Ectodermal cell (in vitro differentiated cells): ENCODE measurements around the gene LRRC4.

Experiments
- H3K27ac ChIP-seq: 2 replicates; pipeline ENCODE4 v1.7.0; 2013; ENCODE audit warnings: mild to moderate bottlenecking, low read depth, low read length; ENCODE audit not compliant: insufficient read depth, poor library complexity, severe bottlenecking
- H3K27me3 ChIP-seq: 2 replicates; pipeline ENCODE4 v1.7.0; 2013; ENCODE audit warnings: mild to moderate bottlenecking, low read length; ENCODE audit not compliant: insufficient read depth, control insufficient read depth, poor library complexity, severe bottlenecking
- H3K36me3 ChIP-seq: one replicate; pipeline ENCODE4 v1.7.0; 2013; ENCODE audit warnings: low read length; ENCODE audit not compliant: control insufficient read depth, insufficient read depth
- H3K4me1 ChIP-seq: one replicate; pipeline ENCODE4 v1.7.0; 2013; ENCODE audit warnings: low read length; ENCODE audit not compliant: control insufficient read depth, insufficient read depth
- H3K4me3 ChIP-seq: 2 replicates; pipeline ENCODE4 v1.7.0; 2013; ENCODE audit warnings: low read depth, low read length, control low read depth; ENCODE audit not compliant: insufficient read depth
- H3K9me3 ChIP-seq: 2 replicates; pipeline ENCODE4 v1.7.0; 2013; ENCODE audit warnings: mild to moderate bottlenecking, low read length, moderate library complexity; ENCODE audit not compliant: control insufficient read depth
- WGBS, 2 experiments: methylation state at CpG; one replicate each; pipeline ENCODE4 v1.1.7; 2013; ENCODE audit warnings: missing lambda C conversion rate in 2 of 2; 5-methylcytosine and 5-hydroxymethylcytosine counted together

LRRC4 gene

DNA sequence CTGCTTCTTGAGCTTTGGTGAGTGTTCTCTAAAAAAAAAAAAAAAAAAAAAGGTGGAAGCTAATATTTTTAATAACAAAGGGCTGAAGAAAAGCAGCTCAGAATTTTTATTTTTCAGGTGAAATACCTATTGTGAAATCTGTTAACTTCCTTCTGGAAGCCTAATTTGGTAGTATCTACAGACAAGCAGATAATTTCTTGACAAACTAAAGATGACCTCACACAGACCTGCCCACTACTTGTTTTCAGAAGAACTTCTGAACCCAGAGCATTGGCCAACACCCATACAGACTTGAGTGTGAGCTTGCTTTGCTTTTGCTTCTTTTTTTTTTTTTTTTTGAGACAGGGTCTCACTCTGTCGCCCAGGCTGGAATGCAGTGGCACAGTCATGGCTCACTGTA, 31.2 kb downstream of the LRRC4 start:
- Histone ChIP-seq H3K4me1 (peaks cover 17% of the 10 kb centered on the region), H3K9me3 (no peaks in the 10 kb centered on the region), H3K4me3 (no peak overlapping the region), H3K27me3 (no peaks in the 10 kb centered on the region), H3K36me3 (no peaks in the 10 kb centered on the region), H3K27ac (no peak overlapping the region)
- 78 to 100% methylated on average over 1 of the region's 1 CpG for WGBS, 2 experiments

DNA sequence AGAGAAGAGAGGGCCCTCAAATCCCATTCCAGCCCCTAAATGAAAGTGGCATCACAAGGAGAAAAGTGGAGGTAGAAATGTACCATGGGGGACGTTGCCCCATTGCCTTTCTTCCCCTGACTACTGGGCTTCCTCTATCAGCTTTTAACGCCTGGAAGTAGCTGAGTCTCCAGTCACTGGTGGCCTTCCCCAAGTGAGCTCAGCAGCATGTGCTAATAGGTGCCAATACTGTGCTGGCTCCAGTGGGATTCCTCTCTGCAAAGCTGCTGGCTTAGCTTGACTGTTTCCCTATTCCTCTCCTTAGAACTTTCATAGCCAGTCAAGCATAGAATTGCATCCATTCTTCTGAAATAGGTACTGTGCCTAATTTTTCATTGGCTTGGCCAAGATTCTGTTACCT, 32.6 kb downstream of the LRRC4 start:
- no peak overlapping the region for H3K27ac ChIP-seq
- H3K4me3 ChIP-seq: no peak overlapping the region
- H3K27me3 ChIP-seq: no peaks in the 10 kb centered on the region
- no peaks in the 10 kb centered on the region for H3K9me3 ChIP-seq
- no peaks in the 10 kb centered on the region for H3K36me3 ChIP-seq
- 96 to 98% methylated on average over 2 of the region's 2 CpGs for WGBS, 2 experiments
- H3K4me1 ChIP-seq: peaks cover 20% of the 10 kb centered on the region

DNA sequence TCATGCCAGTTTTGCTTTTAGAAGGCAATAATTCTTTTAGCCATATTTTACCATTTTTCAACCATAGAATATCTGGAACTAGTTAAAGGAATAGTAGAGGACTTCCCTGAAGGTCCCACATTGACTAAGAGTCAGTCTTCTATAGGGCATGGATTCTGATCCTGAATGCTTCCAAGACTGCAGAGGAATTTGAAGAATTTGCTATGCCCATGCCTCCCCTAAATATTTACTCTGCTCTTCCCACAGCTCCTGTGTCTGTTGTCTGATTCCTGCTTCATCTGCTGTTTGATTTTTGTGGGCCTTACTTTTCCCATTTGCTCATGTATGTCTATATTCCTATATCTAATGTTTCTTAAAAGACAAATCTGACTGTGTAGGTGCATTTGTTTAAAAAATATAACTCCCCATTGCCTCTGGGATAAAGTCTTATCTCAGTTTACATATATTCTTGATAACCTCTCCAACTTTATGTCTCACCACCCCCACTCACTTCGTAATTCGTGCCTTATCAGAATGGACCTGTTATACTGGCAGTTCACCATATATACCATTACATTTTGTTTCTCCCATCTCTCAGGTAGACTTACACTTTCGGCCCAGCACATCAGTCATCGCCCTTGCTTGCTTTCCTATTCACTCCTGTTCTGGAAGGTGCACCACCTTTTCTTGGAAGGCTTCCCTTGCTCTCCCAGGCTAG, 33.9 kb downstream of the LRRC4 start:
- WGBS, 2 experiments: 97% methylated on average over 4 of the region's 4 CpGs
- no peaks in the 10 kb centered on the region for H3K27me3 ChIP-seq
- H3K4me1 ChIP-seq: peaks cover 20% of the 10 kb centered on the region
- H3K4me3 ChIP-seq: no peak overlapping the region
- H3K36me3 ChIP-seq: peaks cover 4% of the 10 kb centered on the region
- no peak overlapping the region for H3K27ac ChIP-seq
- no peaks in the 10 kb centered on the region for H3K9me3 ChIP-seq

GRCh38 chr7:127996253-127997071, 34.8 kb downstream of the LRRC4 start:
- WGBS, 2 experiments: 92 to 94% methylated on average over 10 of the region's 11 CpGs
- peaks cover 20% of the 10 kb centered on the region for H3K4me1 ChIP-seq
- H3K9me3 ChIP-seq: no peaks in the 10 kb centered on the region
- H3K27me3 ChIP-seq: no peaks in the 10 kb centered on the region
- H3K27ac ChIP-seq: no peak overlapping the region
- peaks cover 4% of the 10 kb centered on the region for H3K36me3 ChIP-seq
- no peak overlapping the region for H3K4me3 ChIP-seq

- Histone ChIP-seq H3K36me3 (peaks cover 4% of the 10 kb centered on the region), H3K4me3 (no peak overlapping the region), H3K27ac (no peak overlapping the region), H3K4me1 (peaks cover 20% of the 10 kb centered on the region), H3K27me3 (no peaks in the 10 kb centered on the region), H3K9me3 (no peaks in the 10 kb centered on the region)
- 74 to 83% methylated on average over 3 of the region's 3 CpGs for WGBS, 2 experiments
Observed at GRCh38 chr7:127995881-127996215, 35.4 kb downstream of the LRRC4 start.

DNA sequence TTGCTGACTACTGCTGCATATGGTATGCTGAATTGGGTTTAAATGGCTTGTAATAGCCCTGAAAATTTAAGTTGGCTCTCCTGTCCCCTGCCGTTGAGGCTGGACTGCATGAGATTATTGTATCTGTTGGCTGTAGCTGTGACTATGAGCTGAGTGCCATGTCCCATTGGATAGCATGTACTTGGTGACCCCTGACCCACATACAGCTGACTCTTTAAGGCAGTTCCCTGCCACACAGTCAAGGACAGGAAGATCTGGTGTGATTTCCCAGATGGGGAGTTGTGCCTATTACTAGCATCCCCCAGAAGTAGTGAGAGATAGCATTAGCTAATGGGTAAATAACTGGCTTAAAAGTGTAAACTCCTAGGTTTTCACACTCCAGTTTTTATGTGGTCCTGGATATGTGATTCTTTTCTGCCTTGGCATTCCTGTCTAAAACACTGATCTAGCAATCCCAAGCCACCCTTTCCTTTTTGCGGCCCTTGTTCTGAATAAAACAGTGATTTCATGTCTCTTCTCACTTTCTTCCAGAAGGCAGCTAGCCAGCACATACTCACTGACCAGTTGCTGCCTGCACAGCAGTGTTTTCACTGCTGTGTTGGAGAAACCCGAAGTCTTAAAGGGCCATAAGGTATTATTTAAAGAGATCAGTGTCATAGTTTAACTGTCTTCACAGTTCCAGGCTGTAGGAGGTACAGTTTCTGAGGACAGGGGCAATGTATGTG, 35.9 kb downstream of the LRRC4 start:
- H3K36me3 ChIP-seq: peaks cover 4% of the 10 kb centered on the region
- no peak overlapping the region for H3K27ac ChIP-seq
- H3K9me3 ChIP-seq: no peaks in the 10 kb centered on the region
- H3K27me3 ChIP-seq: no peaks in the 10 kb centered on the region
- H3K4me3 ChIP-seq: no peak overlapping the region
- 88 to 91% methylated on average over 3 of the region's 3 CpGs for WGBS, 2 experiments
- H3K4me1 ChIP-seq: peaks cover 20% of the 10 kb centered on the region

GRCh38 chr7:127993987-127994386, 37.2 kb downstream of the LRRC4 start:
- no peak overlapping the region for H3K27ac ChIP-seq

GRCh38 chr7:127993317-127993716, 37.9 kb downstream of the LRRC4 start:
- H3K9me3 ChIP-seq: no peaks in the 10 kb centered on the region
- no peak overlapping the region for H3K27ac ChIP-seq
- peaks cover 25% of the 10 kb centered on the region for H3K4me1 ChIP-seq
- WGBS, 2 experiments: 93 to 95% methylated on average over 6 of the region's 6 CpGs
- peaks cover 4% of the 10 kb centered on the region for H3K36me3 ChIP-seq
- no peaks in the 10 kb centered on the region for H3K27me3 ChIP-seq
- H3K4me3 ChIP-seq: no peak overlapping the region

More at GRCh38 chr7:127993987-127994386, 37.2 kb downstream of the LRRC4 start:
- Histone ChIP-seq H3K27me3 (no peaks in the 10 kb centered on the region), H3K36me3 (peaks cover 4% of the 10 kb centered on the region), H3K9me3 (no peaks in the 10 kb centered on the region), H3K4me3 (no peak overlapping the region), H3K4me1 (peaks cover 20% of the 10 kb centered on the region)
- WGBS, 2 experiments: 91 to 92% methylated on average over 5 of the region's 5 CpGs

- Histone ChIP-seq H3K4me3 (no peak overlapping the region), H3K36me3 (peaks cover 4% of the 10 kb centered on the region), H3K4me1 (peaks cover 18% of the 10 kb centered on the region), H3K9me3 (no peaks in the 10 kb centered on the region), H3K27ac (no peak overlapping the region), H3K27me3 (no peaks in the 10 kb centered on the region)
- WGBS, 2 experiments: 94 to 98% methylated on average over 1 of the region's 1 CpG
Observed at GRCh38 chr7:127988751-127989150, 42.5 kb downstream of the LRRC4 start.
